NCI-H748 (cell line): ENCODE data around the gene COX20.
A peak's percentile ranks its signal among the peaks of the same experiment; 100 is the strongest.

ENCODE experiments used
- DNase-seq: peaks from one replicate; lab custom pipeline; 2025; ENCODE audit not compliant: unreplicated experiment; lab: John Stamatoyannopoulos, UW

Gene COX20

DNA sequence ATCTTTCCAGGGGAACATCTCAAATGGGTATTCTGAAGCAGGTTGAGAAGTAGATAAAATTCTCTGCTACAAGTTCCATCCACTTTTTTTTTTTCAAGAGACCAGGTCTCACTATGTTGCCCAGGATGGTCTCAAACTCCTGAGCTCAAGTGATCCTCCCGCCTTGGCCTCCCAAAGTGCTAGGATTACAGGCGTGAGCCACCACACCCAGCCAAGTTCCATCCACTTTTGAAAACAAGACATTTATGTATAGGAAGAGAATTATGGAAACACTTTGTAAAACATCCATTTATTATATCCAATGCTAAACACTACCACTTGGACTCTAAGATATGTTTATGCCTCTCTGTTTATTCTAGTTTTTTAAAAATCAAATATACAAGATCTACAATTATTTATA lies 15.4 kb downstream of the COX20 start:
- no peak for DNase-seq

DNA sequence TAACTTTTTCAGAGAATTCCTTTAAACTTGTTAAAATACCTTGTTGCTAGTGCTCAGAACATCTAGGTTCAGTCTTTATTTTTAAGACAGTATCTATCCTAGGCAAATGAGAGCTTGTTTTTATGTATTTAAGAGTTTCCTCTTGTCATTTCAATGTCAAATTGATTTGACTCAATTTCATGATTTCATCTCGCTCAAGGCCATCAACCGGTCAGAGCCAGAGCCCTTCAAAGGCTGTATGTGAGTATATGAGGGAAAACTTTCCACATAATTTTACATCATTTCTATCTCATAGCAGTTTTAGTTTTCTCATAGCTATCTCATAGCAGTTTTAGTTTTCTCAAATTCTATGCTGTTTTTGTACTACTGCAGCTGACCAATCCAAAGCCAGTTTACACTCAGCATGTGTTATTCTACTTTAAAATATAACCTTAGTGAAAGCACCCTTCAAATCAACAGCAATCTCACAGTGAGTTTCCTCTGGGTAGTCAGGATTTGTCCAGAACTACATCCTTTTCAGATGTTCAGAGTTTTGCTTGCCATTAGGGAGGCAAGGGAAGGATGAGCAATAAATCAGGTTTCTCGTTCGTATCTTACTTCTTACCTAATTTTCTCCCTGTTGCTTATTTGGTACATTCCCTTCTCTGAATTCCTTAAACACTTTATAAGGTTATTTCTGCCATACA lies 16.2 kb downstream of the COX20 start:
- DNase-seq: no peak

DNA sequence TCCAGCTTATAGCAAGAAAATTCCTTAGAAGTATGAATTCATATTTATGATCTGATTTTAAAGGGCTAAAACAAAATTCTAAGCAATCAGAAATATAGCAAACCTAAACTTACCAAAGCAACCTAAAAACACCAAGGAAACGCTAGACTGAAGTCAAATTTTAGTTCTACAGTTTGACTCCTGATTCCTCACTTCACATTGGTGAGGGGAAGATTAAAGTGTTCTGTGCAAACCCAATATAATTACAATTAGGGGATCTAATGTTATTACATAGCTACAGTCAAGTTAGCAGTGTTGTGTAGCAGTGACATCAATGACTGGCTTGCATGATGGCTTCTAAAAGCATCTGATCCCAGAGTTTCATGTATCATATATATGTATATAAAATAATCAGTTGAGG lies 17.2 kb downstream of the COX20 start:
- no peak for DNase-seq

DNA sequence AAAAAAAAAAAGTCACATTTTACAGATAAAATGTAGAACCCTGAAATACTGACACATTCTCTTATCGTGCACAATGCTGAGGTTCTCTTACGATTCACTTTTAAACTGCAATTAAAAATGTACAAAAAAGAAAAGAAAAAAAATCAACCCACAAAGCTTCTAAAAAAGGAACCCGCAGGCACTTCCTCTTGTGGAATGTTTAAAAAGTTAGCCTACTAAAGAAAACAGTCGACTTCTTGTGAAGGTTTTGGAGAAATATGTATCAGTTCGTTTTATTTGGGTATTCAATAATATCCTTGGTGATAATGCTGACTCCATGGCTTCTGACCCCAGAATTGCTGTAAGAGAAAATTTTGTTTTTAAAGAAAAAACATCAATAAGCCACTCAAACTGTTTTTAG lies 18.7 kb downstream of the COX20 start:
- no peak for DNase-seq

DNA sequence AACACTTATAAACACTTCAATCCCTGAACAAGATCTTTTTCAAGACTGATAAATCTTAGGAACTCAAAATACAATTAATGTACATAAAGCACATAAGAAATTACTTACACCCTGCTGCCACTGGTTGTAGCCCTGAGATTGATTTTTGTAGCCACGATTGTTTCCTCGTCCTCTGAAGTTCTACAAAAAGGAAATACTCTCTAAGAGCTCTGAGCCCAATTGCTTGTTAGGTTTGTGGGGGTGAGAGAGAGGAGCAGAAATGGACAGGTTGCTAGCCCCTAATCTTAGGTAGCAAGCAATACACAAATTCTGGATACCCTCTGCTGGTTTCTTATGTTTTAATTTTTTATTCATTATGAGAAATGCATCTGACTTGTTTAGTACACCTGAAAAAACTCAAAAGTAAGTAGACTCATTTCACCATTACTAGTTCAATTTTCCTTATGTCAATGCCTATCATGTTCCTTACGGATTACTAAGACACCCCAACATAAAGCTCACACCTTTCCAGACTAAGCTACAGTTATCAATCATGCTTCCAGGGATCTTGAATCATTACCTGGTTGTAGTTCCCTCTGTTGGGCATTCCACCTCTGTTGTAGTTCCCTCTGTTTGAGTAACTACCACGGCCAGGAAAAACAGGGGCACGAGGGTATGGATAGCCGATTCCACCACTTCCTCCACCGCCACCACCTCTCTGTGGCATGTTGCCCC lies 19.6 kb downstream of the COX20 start:
- DNase-seq: no peak

DNA sequence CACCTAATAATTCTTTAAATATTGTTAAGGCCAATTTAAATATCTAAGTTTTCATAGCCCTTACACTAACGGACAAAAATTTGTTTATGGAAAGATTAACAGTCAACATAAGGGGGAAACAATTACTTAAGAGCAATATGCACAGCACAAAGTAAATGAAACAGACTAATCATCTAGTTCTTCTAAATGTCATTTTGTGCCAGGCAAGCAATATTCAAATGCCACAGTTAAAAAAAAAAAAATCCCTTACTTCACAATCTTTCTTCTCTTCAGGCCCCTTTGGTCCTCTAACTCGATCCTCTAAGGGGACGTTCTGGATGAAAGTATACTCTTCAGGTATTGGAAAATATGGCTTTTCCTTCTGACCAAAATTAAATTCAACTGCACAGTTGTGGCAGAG lies 22.3 kb downstream of the COX20 start:
- no peak for DNase-seq

DNA sequence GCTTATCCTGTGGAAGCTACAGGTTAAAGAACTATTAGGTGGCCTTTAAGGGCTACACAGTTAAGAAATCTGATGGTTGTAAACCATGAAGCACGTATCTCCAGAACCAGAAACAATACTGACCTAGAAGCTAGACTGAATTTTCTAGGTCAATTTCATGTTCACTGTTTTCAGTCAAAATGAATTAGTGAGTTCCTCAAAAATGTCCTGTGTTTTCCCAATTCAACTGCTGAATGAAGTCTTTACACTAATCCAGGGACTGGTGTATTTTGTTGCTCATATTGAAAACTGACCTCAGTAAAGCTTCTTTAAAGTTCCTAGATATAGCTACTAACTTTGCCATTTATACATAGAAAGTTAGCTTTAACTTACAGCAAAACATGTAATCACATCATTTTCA lies 22.9 kb downstream of the COX20 start:
- no peak for DNase-seq

DNA sequence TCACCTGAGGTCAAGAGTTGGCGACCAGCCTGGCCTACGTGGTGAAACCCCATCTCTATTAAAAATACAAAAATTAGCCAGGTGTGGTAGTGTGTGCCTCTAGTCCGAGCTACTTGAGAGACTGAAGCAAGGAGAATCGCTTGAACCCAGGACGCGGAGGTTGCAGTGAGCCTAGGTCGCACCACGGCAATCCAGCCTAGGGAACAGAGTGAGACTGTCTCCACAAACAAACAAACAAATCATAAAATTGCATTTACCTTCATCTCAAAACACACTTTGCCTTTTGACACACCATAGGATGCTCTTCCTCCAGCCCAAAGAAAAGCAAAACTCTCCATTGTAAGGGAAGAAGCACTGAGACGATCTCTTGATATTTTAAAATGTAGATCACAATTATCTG lies 24.6 kb downstream of the COX20 start:
- DNase-seq: no peak

DNA sequence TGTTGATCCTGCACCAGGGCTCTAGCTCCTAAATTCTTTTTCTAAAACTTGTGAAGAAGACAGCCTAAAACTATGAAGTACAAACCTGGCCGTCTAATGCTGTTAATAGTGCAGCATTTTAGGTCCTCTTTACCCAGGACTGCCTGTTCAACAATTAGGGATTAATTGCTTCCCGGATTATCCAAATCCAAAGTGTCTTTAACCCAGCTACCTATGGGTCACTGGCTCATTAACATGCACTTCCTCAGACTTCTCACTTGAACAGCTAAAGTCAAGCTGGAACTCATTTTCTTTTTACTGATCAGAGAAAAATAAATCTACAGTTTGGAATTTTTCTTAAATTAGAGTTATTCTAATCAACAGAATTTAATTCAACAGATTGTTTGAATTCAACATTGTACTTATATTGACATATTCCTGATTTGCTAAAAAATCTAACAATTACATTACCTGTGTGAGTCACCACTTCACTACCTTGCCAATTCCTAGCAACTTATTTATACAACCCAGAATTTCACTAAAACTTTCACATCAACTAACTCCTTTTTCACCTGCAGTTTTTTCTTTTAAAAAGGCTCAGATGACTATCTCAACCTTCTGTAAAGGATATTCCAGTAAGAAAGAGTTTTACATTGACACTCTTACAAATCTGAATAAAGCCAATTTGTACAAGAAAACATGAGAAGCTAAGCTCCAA lies 25.6 kb downstream of the COX20 start:
- no peak for DNase-seq

DNA sequence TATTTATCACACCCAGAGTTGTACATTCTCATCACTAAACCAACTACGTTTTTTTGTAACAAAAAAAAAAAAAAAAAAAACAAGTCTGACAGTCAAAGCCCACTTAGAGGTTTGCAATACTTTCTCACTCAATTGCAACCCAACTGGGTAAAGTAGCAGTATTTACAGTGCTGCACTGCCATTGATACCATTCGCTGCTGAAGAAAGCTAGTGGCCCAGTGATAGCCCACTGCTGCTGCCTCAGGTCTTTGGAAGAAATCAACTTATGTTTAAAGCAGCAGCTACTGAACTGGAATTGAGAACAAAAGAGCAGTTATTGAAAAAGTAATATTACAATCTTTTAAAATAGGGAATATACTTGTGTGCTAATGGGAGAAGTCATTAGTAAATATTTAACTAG lies 26.2 kb downstream of the COX20 start:
- no peak for DNase-seq

DNA sequence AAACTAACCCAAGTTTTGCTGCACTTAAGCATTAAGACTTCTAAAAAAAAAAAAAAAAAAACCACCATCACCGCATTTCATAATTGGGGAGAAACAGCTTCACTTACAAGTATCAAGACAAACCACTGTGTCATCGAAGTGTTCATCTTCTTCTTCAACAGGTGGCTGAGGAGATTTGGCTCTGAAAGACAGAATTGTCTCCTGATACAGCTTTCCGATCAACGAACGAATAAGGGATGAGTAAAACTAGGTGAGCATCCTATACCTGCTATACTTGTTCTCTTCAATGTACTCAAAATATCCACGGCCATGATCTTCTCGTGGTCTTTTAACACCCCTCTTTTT lies 26.9 kb downstream of the COX20 start:
- peak; percentile 30 for DNase-seq

DNA sequence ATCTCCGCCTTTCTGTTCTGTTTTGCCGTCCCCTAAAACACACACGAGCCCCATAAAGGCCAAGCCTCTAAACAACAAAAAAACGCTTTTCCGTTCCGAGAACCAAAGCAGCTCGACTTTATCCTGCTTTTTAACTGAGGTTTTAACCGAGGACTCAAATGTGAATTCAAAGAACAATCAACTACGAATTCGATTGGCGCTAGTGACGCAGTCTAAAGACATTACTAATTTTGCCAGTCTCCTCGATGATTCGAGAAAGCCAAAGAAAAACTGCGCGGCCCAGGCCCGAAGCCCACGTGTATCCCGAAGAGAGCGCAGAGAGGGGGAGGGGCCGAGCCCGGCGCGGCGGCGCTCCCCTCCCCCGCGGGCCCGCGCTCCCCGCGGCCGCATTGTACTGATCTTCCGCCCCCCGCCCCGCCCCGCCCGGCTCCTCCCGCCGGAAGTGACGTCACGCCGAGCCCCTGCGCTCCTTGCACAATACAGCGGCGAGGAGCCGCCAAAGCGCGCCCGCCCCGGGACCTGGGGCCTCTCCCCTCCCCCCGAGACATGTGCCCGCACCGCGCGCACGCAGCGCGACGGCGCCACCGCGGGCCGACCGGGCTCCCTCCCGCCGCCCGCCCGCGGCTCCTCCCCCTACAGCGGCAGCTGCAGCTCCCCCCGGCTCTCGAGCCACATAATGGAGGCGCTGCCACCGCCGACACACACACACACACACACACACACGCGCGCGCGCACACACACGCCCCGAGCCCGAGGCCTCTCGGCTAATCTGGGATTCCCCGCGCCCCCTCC lies 27.4 kb downstream of the COX20 start:
- DNase-seq: peak; percentile 94

DNA sequence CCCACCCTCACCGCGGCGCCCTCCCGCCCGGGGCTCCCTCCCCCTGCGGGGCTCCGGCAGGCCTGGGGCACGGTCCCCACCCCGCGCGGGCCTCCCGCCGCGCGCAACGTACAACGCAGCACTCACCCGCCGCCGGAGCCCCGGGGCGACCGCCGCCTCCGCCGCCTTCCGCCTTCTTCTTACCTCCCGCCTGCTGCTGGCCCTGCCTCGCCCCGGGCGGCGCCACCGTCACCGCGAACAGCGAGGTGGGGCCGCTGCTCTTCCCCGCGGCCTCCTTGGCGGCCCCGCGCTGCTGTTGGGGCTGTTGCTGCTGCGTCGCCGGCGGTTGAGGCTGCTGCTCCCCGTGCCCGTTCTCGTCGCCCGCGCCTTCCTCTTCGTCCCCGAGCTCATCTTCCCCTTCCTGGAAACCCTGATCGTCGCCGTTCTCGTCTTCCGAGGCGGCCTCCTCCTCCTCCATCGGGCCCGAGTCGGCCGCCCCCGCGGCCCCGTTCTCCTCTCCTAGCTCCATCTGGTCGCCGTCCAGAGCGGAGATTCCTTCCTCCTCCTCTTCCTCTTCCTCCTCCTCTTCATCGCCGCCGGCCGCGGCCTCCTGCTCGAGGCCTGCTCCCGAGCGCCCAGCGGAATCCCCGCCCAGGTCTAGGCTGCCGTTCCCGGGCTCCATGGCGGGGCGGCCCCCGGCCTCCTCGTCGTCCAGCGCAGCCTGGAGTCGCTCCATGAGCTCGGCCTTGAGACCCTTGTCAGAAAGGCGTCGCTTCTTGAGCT lies 28.2 kb downstream of the COX20 start:
- no peak for DNase-seq

DNA sequence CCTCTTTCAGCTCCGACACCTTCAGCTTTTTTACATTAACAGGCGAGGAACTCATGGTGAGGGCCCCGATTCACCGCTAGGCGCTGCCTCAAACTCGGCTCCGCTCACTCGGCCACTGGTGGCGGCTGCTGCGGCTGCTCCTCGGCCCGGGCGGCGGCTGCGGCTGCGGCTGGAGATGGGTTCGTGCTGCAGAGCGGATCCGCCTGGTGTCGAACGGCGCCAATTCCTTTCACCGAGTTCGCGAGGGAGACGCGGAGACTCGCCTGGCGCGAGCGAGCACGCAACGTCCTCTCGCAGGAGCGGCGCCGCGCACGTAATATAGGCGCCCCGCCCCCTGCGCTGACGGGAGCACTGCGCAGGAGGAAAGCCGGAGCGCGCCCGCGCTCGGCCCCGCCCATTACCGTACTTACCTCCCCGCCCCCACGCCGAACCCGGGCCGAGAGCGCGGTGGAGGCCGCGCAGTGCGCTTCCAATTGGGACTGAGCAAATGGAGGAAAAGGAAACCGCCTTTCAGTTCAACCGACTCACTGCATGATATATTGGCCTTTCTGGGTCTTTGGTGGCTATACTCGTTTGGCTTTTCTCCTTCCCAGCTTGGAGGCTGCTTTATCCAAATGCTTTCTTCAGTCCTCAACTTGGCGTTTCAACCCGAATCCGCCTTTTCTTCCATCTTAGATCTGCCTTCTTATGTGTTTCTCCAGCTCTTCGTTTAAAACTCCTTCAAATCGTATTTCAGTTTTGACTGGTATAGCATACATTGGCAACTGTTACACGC lies 29.0 kb downstream of the COX20 start, which contains the start of gene HNRNPU:
TSS of gene HNRNPU (minus strand) at position 291 of the 775 bp plus-strand sequence. CDS start at position 55, 236 bp downstream.
- DNase-seq: peak; percentile 96

DNA sequence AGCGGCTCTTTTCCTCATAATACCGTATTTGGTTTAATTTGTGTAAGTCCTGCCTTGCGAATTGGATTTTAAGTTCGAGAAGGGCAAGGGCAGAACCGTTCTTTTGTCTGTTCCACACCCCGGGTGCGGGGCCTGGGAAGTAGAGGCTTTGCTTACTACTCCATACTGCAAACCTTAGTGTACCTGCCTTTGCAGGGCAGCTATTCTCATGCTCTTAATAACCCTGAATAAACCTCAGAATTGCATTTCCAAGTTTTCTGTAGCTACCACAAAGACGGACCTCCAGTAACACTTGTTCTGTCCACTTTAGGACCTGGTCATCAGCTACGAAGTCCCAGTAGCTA lies 29.5 kb downstream of the COX20 start:
- DNase-seq: peak; percentile 53

DNA sequence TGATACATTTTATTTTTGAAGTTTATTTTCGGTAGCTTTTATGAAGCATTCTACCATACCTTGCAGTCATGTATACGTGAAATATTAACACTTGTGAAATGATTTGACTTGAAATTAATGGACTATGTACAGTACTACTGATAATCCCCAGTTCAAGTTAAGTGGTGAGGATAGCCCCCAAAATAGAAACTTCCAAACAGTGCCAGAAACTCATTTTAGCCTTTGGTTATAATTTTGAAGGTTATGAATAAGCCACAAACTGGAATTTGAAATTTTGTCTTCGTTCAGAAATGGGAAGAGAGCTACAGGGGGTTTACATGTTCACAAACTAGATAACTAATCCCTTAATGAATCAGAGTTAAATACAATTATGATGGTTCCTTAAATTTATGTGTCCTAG lies 30.4 kb downstream of the COX20 start:
- no peak for DNase-seq

DNA sequence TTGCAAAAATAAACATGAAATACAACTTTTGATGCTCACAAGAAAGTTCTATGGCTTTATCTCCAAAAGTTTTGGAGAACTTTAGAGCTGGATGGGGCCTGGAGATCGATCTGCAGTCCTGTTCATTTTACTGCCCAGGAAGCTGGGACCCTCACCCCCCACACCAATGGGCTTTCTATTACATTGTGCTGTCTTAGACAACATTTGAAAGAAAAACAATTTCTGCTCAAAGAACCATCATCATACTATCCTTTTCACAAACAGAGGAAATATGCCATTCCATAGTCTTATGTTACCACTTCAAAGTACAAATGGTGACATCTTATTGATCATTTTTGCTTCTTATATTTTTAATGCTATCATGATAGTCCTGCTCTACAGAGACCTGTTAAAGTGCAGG lies 30.9 kb downstream of the COX20 start:
- DNase-seq: no peak

DNA sequence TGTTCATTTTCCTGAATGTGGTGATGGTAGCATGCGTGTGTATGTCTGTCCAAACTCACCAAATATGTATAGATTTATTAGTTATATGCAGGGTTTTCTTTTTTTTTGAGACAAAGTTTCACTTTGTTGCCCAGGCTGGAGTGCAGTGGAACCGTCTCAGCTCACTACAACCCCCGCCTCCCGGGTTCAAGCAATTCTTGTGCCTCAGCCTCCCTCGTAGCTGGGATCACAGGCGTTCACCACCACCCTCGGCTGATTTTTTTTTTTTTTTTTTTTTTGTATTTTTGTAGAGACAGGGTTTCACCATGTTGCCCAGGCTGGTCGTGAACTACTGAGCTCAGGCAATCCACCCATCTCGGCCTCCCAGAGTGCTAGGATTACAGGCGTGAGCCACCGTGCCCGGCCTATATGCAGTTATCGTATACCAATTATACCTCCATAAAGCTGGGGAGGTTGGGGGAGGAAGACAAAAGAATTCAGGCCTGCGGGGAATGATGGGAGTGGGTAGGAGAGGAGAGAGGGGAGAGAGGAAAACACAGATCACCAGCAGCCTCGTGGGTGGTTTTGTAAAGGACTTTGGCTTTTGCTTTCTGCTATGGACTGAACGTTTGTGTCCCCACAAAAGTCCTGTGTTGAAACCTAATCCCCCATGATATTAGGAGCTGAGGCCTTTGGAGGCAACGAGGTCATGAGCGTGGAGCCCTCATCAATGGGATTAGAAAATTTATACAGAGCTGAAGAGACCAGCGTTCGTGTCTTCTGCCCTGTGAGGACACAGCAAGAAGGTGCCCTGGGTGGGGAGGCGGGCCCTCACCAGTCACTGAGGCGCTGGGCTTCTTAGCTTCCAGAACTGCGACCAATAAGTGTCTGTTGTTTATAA lies 33.3 kb downstream of the COX20 start:
- DNase-seq: no peak

DNA sequence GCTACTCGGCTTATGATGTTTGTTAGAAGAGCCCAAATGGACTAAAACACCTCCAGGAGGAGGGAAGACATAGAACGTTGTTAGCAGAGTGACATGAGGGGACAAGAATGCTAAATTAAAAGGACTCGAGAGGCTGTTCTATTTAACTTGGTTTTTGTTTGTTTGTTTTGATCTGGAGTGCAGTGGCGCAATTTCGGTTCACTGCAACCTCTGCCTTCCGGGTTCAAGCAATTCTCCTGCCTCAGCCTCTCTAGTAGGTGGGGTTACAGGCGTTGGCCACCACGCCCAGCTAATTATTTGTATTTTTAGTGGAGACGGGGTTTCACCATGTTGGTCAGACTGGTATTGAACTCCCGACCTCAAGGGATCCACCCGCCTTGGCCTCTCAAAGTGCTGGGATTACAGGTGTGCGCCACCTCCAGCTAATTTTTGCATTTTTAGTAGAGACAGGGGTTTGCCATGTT lies 33.9 kb downstream of the COX20 start:
- no peak for DNase-seq
